C1 segment of cervical spinal cord (tissue), 14 donors: ENCODE measurements around the gene ARHGEF7.

Source experiments
- DNase-seq, 14 donors: peaks; one replicate each; lab custom pipeline; 2025; lab: John Stamatoyannopoulos, UW

Gene ARHGEF7

GRCh38 chr13:111219280-111219679, 104.2 kb downstream of the ARHGEF7 start:
- peak in 2 of 14 donors; percentile 19 to 43 for DNase-seq

- DNase-seq, result no peak
Measured at GRCh38 chr13:111219950-111220349, 104.8 kb downstream of the ARHGEF7 start.

DNA sequence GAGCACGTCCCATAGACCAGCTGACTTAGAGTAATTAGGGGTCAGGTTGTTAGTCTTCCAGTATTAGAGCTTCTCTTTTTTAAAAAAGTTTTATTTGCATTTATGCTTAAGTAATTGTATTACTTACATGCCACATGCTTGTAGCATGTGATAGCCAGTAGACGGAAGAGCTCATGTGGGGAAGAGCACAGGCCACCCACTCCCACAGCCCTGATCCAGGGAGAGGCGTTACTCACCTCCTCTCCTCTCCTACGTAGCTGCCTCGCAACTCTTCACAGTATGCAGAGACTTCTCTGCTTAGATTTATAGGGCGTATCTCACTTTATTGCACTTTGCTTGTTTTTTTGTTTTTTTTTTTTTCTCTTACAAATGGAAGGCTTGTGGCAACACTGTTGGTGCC, 110.1 kb downstream of the ARHGEF7 start:
- no peak for DNase-seq

GRCh38 chr13:111225810-111226546, 110.9 kb downstream of the ARHGEF7 start:
- no peak for DNase-seq

DNA sequence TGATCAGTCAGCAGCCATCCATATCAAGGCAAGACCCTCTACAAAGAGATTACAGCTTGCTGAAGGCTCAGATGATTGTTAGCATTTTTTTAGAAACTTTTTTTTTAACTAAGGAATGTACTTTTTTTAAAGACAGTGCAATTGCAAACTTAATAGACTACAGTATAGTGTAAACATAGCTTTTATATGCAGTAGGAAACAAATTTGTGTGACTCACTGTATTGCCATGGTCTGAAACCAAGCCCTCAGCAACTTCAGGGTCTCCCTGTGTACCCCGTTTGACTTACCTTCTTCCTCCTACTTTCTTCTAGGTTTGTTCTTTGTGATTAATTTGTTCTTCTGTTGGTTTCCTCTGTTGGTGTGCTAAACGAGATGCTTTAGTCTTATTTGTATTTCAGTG, 112.3 kb downstream of the ARHGEF7 start:
- DNase-seq, result no peak

GRCh38 chr13:111228262-111229144, 113.4 kb downstream of the ARHGEF7 start:
- DNase-seq, result peak in 2 of 14 donors; percentile 45 to 49

DNA sequence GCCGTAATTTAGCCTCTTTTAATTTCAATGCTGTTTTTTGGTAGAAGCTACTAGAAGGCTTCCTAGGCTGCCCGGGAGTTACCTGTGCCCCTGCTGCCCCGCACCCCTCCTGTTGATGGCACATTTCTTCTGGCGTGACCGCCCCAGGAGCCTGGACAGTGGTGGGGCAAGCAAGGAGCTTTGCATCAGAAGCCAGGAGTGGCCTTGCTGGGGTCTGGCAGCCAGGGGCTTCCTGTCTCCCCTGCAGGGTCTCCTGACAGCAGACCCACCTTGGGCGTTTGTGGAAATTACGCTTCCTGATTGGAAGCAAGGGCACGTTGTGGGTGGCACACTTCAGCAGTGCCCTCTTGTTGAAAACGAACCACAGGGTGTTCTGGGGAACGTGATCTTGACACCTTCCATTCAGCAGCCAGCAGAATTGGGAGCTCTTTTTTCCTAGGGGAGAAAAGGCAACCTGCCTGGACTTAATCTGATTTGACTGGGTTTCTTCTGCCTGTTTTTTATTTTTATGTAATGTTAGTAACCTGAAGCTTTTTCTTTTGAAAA, 115.3 kb downstream of the ARHGEF7 start:
- DNase-seq, result no peak

GRCh38 chr13:111232191-111232590, 117.1 kb downstream of the ARHGEF7 start:
- DNase-seq, result no peak

GRCh38 chr13:111233080-111233479, 118.0 kb downstream of the ARHGEF7 start:
- no peak for DNase-seq

- DNase-seq, result no peak
Measured at GRCh38 chr13:111239764-111240670, 124.9 kb downstream of the ARHGEF7 start.

- peak in 12 of 14 donors; percentile 49 to 90 (median 78) for DNase-seq
Measured at GRCh38 chr13:111241006-111241755, 126.1 kb downstream of the ARHGEF7 start.

- DNase-seq, result peak in 1 of 14 donors; percentile 27
Measured at GRCh38 chr13:111241862-111242261, 126.8 kb downstream of the ARHGEF7 start.

GRCh38 chr13:111242585-111242984, 127.5 kb downstream of the ARHGEF7 start:
- no peak for DNase-seq

DNA sequence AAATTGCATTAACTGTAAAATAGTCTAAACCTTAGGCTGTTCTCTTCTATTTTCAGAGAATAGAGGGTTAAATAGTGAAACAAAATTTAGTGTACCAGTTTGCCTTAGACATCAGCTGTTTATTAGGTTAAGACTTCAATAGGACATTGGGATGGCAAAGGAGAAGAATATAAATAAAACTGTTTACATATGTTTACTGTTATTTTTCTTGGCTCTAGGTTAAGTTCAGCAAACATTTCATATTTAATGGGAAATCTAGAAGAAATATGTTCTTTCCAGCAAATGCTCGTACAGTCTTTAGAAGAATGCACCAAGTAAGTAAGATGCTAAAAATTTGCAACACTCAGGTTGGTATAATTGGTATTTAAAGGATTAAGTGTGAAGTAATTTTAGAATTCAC, 128.9 kb downstream of the ARHGEF7 start:
- DNase-seq, result no peak

- DNase-seq, result no peak
Measured at GRCh38 chr13:111245576-111246384, 130.7 kb downstream of the ARHGEF7 start.

GRCh38 chr13:111247552-111247951, 132.4 kb downstream of the ARHGEF7 start:
- no peak for DNase-seq

DNA sequence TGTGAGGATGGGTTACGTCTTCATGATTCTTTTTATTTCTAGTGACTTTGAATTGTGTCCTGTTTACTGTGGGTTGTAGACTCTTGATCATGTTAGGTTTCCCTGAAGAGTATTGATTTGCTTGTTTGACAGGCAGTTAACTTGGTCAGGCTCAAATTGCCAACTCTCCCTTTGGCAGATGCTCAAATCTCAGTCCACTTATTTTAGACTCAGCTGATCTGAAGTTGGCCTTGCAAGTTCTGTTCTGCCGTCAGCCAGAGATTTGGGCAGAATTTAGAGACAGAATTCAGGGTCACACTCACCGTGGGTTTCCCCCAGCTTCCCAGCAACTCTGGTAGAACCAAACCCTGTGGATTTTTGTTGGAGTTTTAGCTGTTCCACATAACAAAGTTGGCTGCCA, 133.7 kb downstream of the ARHGEF7 start:
- no peak for DNase-seq

- DNase-seq, result no peak
Measured at GRCh38 chr13:111249637-111250360, 134.7 kb downstream of the ARHGEF7 start.
